NOMO-1 (cell line): ENCODE results near the gene PCDHGA8.
"Not testable (repeated sequence)": the region's sequence is repeated elsewhere in the genome, so short reads cannot be mapped to it uniquely, and the experiment has no call there.

Source experiments
- DNase-seq, 2 experiments: peaks; one replicate each; lab custom pipeline; 2025; ENCODE audit not compliant: unreplicated experiment in 2 of 2; lab: John Stamatoyannopoulos, UW

Gene PCDHGA8

DNA sequence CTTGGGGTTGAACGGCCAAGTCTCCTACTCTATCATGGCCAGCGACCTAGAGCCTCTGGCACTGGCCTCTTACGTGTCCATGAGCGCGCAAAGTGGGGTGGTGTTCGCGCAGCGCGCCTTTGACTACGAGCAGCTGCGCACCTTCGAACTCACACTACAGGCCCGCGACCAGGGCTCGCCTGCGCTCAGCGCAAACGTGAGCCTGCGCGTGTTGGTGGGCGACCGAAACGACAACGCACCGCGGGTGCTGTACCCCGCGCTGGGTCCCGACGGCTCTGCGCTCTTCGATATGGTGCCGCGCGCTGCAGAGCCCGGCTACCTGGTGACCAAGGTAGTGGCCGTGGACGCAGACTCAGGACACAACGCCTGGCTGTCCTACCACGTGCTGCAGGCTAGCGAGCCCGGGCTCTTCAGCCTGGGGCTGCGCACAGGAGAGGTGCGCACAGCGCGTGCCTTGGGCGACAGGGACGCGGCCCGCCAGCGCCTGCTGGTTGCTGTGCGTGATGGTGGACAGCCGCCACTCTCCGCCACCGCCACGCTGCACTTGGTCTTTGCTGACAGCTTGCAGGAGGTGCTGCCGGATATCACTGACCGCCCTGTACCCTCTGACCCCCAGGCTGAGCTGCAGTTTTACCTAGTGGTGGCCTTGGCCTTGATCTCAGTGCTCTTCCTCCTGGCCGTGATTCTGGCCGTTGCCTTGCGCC lies 7.3 kb downstream of the PCDHGA8 start:
- no peak for DNase-seq

DNA sequence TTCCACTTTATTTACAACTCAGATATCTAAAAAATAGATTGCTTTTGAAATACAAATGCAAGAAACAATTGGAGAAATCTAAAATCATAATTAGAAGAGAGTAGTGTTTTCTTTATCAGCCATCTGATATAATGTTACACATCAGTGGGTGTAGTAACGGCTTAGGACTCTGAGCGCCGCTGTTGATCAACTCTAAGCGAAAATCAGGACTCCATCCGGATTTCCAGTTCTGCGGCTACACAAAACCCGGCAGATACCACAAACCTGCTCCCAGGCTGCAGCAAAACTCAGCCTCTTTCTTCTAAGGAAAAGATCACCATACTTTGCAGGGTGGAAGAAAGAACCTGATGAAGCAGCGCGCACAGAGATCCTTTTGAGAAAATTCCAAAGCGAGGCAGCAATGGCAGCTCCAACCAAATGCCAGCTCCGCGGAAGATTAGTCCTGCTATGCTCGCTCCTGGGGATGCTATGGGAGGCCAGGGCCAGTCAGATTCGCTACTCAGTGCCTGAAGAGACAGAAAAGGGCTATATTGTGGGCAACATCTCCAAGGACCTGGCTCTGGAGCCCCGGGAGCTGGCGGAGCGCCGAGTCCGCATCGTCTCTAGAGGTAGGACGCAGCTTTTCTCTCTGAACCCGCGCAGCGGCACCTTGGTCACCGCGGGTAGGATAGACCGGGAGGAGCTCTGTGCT lies 10.3 kb downstream of the PCDHGA8 start, which contains the start of gene PCDHGA9:
TSS of gene PCDHGA9 (plus strand) at position 226 of the 691 bp plus-strand sequence. CDS start at position 401, 175 bp downstream.
- no peak for DNase-seq

DNA sequence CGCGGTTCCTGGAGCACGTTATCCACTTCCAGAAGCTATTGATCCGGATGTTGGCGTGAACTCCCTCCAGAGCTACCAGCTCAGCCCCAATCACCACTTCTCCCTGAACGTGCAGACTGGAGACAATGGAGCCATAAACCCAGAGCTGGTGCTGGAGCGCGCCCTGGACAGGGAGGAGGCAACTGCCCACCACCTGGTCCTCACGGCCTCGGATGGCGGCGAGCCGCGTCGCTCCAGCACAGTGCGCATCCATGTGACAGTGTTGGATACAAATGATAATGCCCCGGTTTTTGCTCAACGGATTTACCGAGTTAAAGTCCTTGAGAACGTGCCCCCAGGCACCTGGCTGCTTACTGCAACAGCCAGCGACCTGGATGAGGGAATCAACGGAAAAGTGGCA lies 11.0 kb downstream of the PCDHGA8 start:
- no peak for DNase-seq

DNA sequence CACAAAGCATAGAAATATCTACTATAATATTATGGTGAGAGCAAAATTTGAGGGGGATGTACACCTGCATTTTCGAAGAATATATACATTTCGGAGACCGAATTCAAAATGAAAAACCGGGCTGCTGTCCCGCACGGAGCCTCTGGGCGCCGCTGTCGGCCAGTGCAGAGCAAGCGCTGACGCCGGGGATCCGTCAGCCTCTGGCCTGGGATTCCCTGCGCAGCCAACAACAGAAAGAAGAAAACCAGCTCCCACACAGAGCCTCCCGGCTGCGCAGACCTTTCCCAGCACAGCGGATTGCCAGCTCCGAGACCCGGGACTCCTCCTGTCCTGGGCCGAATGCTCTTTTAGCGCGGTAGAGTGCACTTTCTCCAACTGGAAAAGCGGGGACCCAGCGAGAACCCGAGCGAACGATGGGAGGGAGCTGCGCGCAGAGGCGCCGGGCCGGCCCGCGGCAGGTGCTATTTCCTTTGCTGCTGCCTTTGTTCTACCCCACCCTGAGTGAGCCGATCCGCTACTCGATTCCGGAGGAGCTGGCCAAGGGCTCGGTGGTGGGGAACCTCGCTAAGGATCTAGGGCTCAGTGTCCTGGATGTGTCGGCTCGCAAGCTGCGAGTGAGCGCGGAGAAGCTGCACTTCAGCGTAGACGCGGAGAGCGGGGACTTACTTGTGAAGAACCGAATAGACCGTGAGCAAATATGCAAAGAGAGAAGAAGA lies 15.5 kb downstream of the PCDHGA8 start, which contains the start of gene PCDHGB6:
TSS of gene PCDHGB6 (plus strand) at position 232 of the 716 bp plus-strand sequence. CDS start at position 414, 182 bp downstream.
- peak in 1 of 2 experiments; percentile 44 for DNase-seq

DNA sequence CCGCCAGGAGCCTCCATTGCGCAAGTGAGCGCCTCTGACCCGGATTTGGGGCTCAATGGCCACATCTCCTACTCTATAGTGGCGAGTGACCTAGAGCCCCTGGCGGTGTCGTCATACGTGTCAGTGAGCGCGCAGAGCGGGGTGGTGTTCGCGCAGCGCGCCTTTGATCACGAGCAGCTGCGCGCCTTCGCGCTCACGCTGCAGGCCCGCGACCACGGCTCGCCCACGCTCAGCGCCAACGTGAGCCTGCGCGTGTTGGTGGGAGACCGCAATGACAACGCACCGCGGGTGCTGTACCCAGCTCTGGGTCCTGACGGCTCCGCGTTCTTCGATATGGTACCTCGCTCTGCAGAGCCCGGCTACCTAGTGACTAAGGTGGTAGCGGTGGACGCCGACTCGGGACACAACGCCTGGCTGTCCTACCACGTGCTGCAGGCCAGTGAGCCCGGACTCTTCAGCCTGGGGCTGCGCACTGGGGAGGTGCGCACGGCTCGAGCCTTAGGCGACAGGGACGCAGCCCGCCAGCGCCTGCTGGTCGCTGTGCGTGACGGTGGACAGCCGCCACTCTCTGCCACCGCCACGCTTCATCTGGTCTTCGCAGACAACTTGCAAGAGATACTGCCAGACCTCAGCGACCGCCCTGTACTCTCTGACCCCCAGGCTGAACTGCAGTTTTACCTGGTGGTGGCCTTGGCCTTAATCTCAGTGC lies 17.3 kb downstream of the PCDHGA8 start:
- no peak for DNase-seq

DNA sequence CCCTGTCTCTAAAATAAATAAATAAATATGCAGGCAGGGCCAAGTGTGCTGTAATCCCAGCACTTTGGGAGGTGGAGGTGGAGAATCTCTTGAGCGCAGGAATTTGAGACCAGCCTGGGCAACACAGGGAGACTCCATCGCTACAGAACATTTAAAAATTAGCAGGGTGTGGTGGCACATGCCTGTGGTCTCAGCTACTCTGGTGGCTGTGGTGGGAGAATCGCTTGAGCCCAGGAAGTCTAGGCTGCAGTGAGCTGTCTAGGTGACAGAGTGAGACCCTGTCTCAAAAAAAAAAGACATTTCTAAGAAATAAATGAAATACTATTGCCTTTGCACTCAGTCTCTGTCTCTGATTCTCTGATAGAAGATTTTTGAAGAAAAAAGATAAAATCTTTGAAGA lies 19.1 kb downstream of the PCDHGA8 start:
- DNase-seq, result no peak

DNA sequence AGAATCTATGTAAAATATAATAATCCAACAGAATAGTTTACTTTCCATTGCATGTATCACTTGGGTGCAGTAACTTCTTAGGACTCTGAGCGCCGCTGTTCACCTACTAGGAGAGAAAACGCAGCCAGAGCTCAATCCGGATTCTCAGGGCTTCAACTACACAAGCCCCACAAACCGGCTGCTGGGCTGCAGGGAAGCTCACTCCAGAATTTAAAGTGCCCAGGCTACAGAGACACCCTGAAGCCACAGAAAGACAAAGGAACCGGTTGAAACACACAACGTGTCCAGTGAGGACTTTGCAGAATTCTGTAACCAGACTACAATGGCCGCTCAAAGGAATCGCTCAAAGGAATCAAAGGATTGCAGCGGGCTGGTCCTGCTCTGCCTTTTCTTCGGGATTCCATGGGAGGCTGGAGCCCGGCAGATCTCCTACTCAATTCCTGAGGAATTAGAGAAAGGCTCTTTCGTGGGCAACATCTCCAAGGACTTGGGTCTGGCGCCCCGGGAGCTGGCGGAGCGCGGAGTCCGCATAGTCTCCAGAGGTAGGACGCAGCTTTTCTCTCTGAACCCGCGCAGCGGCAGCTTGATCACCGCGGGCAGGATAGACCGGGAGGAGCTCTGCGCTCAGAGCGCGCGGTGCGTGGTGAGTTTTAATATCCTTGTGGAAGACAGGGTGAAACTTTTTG lies 20.6 kb downstream of the PCDHGA8 start, which contains the start of gene PCDHGA10:
TSS of gene PCDHGA10 (plus strand) at position 134 of the 686 bp plus-strand sequence. CDS start at position 323, 189 bp downstream.
- peak; percentile 41 to 69 for DNase-seq

DNA sequence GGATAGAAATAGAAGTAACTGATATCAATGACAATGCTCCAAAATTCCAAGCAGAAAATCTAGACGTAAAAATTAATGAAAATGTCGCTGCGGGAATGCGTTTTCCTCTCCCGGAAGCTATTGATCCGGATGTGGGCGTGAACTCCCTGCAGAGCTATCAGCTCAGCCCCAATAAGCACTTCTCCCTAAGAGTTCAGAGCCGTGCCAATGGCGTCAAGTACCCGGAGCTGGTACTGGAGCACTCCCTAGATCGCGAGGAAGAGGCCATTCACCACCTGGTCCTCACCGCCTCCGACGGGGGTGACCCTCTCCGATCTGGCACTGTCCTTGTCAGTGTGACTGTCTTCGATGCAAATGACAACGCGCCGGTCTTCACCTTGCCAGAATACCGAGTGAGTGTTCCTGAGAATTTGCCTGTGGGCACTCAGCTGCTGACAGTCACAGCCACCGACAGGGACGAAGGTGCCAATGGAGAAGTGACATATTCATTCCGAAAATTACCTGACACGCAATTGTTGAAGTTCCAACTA lies 21.2 kb downstream of the PCDHGA8 start:
- no peak for DNase-seq

DNA sequence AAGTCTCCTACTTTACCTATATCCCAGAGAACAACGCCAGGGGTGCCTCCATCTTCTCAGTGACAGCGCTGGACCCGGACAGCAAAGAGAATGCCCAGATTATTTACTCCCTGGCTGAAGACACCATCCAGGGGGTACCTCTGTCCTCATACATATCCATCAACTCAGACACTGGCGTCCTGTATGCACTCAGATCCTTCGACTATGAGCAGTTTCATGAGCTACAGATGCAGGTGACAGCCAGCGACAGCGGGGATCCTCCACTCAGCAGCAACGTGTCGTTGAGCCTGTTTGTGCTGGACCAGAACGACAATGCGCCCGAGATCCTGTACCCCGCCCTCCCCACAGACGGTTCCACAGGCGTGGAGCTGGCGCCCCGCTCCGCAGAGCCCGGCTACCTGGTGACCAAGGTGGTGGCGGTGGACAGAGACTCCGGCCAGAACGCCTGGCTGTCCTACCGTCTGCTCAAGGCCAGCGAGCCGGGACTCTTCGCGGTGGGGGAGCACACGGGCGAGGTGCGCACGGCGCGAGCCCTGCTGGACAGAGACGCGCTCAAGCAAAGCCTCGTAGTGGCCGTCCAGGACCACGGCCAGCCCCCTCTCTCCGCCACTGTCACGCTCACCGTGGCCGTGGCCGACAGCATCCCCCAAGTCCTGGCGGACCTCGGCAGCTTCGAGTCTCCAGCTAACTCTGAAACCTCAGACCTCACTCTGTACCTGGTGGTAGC lies 22.3 kb downstream of the PCDHGA8 start:
- not testable (repeated sequence) for DNase-seq

DNA sequence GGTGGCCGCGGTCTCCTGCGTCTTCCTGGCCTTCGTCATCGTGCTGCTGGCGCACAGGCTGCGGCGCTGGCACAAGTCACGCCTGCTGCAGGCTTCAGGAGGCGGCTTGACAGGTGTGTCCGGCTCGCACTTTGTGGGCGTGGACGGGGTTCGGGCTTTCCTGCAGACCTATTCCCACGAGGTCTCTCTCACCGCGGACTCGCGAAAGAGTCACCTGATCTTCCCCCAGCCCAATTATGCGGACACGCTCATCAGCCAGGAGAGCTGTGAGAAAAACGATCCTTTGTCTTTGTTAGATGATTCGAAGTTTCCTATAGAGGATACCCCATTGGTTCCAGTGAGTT lies 22.8 kb downstream of the PCDHGA8 start:
- DNase-seq, result not testable (repeated sequence)

DNA sequence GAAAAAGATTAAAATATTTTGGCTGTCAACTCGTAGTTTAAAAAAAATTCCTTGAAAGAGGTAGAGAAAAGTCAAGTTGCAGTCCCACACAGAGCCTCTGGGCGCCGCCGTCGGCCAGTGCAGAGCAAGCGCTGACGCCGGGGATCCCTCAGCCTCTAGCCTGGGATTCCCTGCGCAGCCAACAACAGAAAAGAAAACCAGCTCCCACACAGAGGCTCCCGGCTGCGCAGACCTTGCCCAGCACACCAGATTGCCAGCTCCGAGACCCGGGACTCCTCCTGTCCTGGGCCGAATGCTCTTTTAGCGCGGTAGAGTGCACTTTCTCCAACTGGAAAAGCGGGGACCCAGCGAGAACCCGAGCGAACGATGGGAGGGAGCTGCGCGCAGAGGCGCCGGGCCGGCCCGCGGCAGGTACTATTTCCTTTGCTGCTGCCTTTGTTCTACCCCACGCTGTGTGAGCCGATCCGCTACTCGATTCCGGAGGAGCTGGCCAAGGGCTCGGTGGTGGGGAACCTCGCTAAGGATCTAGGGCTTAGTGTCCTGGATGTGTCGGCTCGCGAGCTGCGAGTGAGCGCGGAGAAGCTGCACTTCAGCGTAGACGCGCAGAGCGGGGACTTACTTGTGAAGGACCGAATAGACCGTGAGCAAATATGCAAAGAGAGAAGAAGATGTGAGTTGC lies 25.2 kb downstream of the PCDHGA8 start, which contains the start of gene PCDHGB7:
TSS of gene PCDHGB7 (plus strand) at position 184 of the 679 bp plus-strand sequence. CDS start at position 367, 183 bp downstream.
- peak; percentile 31 to 38 for DNase-seq

DNA sequence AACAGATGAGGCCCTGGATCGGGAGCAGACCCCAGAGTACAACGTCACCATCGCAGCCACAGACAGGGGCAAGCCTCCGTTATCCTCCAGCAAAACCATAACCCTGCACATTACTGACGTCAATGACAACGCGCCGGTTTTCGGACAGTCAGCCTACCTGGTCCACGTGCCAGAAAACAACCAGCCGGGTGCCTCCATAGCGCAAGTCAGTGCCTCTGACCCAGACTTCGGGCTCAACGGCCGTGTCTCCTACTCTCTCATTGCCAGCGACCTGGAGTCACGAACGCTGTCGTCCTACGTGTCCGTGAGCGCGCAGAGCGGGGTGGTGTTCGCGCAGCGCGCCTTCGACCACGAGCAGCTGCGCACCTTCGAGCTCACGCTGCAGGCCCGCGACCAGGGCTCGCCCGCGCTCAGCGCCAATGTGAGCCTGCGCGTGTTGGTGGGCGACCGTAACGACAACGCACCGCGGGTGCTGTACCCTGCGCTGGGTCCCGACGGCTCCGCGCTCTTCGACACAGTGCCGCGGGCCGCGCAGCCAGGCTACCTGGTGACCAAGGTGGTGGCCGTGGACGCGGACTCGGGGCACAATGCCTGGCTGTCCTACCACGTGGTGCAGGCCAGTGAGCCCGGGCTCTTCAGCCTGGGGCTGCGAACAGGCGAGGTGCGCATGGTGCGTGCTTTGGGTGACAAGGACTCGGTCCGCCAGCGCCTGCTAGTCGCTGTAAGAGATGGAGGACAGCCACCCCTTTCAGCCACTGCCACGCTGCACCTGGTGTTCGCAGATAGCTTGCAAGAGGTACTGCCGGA lies 26.8 kb downstream of the PCDHGA8 start:
- no peak for DNase-seq

DNA sequence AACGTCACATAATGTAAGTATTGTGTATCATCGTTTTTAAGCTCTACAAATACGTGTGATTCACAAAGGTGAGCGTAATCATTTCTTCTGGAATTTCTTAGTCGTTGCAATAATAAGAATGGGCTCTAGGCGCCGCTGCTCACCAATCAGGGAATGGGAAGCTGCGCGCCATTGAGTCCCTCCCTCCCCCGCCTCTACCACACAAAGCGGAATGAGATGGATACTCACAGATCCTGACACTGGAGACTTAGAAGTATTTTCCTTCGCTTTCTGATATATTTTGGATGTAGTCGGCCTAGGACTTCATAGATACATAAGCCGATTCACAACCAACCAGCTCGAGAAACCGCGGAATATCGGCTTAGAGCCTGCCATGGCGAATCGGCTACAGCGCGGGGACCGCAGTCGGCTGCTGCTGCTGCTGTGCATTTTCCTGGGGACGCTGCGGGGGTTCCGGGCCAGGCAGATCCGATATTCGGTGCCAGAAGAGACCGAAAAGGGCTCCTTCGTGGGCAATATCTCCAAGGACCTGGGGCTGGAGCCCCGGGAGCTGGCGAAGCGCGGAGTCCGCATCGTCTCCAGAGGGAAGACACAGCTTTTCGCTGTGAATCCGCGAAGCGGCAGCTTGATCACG lies 28.5 kb downstream of the PCDHGA8 start, which contains the start of gene PCDHGA11:
TSS of gene PCDHGA11 (plus strand) at position 197 of the 634 bp plus-strand sequence. CDS start at position 374, 177 bp downstream.
- DNase-seq, result peak; percentile 42 to 45

DNA sequence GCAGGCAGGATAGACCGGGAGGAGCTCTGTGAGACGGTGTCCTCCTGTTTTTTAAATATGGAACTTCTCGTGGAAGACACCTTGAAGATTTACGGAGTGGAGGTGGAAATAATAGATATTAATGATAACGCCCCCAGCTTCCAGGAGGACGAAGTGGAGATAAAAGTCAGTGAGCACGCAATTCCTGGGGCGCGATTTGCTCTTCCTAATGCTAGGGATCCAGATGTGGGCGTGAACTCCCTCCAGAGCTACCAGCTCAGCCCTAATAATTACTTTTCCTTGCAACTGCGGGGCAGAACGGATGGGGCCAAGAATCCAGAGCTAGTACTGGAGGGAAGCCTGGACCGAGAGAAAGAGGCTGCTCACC lies 29.0 kb downstream of the PCDHGA8 start:
- DNase-seq, result no peak

DNA sequence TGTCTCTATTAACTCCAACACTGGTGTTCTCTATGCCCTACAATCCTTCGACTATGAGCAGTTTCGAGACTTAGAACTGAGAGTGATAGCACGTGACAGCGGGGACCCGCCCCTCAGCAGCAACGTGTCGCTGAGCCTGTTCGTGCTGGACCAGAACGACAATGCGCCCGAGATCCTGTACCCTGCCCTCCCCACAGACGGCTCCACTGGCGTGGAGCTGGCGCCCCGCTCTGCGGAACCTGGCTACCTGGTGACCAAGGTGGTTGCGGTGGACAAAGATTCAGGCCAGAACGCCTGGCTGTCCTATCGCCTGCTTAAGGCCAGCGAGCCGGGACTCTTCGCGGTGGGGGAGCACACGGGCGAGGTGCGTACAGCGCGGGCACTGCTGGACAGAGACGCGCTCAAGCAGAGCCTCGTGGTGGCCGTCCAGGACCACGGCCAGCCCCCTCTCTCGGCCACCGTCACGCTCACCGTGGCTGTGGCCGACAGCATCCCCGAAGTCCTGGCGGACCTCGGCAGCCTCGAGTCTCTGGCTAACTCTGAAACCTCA lies 30.4 kb downstream of the PCDHGA8 start:
- no peak for DNase-seq

DNA sequence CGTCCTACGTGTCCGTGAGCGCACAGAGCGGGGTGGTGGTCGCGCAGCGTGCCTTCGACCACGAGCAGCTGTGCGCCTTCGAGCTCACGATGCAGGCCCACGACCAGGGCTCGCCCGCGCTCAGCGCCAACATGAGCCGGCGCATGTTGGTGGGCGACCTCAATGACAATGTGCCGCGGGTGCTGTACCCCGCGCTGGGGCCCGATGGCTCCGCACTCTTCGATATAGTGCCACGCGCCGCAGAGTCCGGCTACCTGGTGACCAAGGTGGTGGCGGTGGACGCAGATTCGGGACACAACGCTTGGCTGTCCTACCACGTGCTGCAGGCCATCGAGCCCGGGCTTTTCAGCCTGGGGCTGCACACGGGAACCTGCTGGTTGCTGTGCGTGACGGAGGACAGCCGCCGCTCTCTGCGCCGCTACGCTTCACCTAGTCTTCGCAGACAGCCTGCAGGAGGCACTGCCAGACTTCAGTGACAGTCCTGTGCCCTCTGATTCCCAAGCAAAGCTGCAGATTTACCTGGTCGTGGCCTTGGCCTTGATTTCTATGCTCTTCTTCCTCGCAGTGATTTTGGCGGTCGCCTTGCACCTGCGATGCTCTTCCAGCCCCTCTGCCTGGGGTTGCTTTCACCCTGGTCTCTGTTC lies 35.5 kb downstream of the PCDHGA8 start:
- no peak for DNase-seq
